Left lung (tissue), 10 donors: ENCODE measurements around the gene ARHGAP44. TPM values are rescaled to one million over a fixed set of nuclear protein-coding genes. Genes with fewer than 3 reads are reported as not detected.

Experiments
- ATAC-seq: fragments of 200-7000 bp; cut with Tn5 transposase; one replicate; pipeline ENCODE4 v1.9.1; 2020; ENCODE audit warnings: moderate library complexity
- DNase-seq, 4 donors: peaks; one replicate each; pipeline ENCODE4 v3.0.0-alpha.2; 2013 to 2020
- H3K27ac ChIP-seq, 2 donors: fragments of 200-600 bp; sonication (generic) in 1 of 2; one replicate each; pipeline versions ENCODE4 v1.5.0 to v1.8.0; 2020 to 2021
- H3K27me3 ChIP-seq, 2 donors: fragments of 200-600 bp; sonication (generic) in 1 of 2; one replicate each; pipeline versions ENCODE4 v1.5.0 to v1.8.0; 2020 to 2021
- H3K36me3 ChIP-seq, 2 donors: fragments of 200-600 bp; sonication (generic) in 1 of 2; one replicate each; pipeline versions ENCODE4 v1.5.0 to v1.8.0; 2020 to 2021
- H3K4me1 ChIP-seq, 2 donors: fragments of 200-600 bp; one replicate each; pipeline ENCODE4 v1.8.0; 2021
- H3K4me3 ChIP-seq, 2 donors: fragments of 200-600 bp; sonication (generic) in 1 of 2; one replicate each; pipeline versions ENCODE4 v1.5.0 to v1.8.0; 2020 to 2021; ENCODE audit warnings: mild to moderate bottlenecking in 1 of 2
- H3K9me3 ChIP-seq, 2 donors: fragments of 200-600 bp; sonication (generic) in 1 of 2; one replicate each; pipeline versions ENCODE4 v1.5.0 to v1.8.0; 2020 to 2021
- intact Hi-C, 2 donors: fragments of 100-400 bp; cut with DNase I; formaldehyde crosslinking; loops; one replicate each; pipeline versions ENCODE4 v1.11.2 to v1.14.2; 2022
- polyA plus RNA-seq, 6 donors: library from polyadenylated mRNA; unstranded; fragments of 120-200 nt; gene quantifications; one replicate each; pipeline ENCODE4 v1.2.1, GENCODE V29; 2013; ENCODE audit not compliant: insufficient read length in 6 of 6
- total RNA-seq, 2 donors: library from RNA; stranded (reverse); fragmentation: NEBNext Ultra II Directional; extraction: Animal tissue kit (Norgen Biotek cat#: 25700); gene quantifications; one replicate each; pipeline ENCODE4 v1.2.1, GENCODE V29; 2021
- TF ChIP-seq, protein P1 (sequence below), 2 donors: fragments of 200-600 bp; sonication (generic) in 1 of 2; IDR thresholded peaks; one replicate each; pipeline versions ENCODE4 v1.5.0 to v1.8.0; 2021; ENCODE audit warnings: antibody characterized with exemption in 2 of 2
- donor health status: DM: no; HTN: yes; CAD: no.
- donor health status: DM: no; HTN: no; CAD: no.

Gene ARHGAP44
- total and polyA plus RNA-seq, 8 donors: 13.1 to 43.6 (median 17.9) TPM

DNA sequence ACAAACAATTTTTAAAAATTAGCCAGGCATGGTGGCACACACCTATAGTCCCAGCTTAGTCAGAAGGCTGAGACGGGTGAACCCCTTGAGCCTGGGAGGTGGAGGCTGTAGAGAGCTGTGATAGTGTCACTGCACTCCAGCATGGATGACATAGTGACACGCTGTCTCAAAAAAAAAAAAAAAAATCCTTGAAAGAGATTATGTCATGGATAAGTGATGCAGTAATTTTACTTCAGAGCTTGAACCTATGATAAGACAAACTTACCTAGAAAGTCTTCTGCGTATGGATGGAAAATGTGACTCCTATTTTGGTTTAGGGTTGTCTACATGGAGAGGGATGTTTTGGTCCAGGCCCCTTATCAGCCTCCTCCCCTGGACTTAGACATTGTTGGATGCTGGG lies 176.7 kb downstream of the ARHGAP44 start:
- no peaks in the 10 kb centered on the region for H3K9me3 ChIP-seq
- DNase-seq (no peak), ATAC-seq (no peak)
- H3K4me1 ChIP-seq: no peaks in the 10 kb centered on the region
- intact Hi-C loops: no loop called here
- no peak overlapping the region for H3K27ac ChIP-seq
- TF ChIP-seq, protein P1, sequence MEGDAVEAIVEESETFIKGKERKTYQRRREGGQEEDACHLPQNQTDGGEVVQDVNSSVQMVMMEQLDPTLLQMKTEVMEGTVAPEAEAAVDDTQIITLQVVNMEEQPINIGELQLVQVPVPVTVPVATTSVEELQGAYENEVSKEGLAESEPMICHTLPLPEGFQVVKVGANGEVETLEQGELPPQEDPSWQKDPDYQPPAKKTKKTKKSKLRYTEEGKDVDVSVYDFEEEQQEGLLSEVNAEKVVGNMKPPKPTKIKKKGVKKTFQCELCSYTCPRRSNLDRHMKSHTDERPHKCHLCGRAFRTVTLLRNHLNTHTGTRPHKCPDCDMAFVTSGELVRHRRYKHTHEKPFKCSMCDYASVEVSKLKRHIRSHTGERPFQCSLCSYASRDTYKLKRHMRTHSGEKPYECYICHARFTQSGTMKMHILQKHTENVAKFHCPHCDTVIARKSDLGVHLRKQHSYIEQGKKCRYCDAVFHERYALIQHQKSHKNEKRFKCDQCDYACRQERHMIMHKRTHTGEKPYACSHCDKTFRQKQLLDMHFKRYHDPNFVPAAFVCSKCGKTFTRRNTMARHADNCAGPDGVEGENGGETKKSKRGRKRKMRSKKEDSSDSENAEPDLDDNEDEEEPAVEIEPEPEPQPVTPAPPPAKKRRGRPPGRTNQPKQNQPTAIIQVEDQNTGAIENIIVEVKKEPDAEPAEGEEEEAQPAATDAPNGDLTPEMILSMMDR (IDR thresholded peaks at IDR 0.05): no peak
- H3K27me3 ChIP-seq: no peaks in the 10 kb centered on the region
- no peak overlapping the region for H3K4me3 ChIP-seq
- peaks cover 0 to 4% of the 10 kb centered on the region in 2 donors for H3K36me3 ChIP-seq

DNA sequence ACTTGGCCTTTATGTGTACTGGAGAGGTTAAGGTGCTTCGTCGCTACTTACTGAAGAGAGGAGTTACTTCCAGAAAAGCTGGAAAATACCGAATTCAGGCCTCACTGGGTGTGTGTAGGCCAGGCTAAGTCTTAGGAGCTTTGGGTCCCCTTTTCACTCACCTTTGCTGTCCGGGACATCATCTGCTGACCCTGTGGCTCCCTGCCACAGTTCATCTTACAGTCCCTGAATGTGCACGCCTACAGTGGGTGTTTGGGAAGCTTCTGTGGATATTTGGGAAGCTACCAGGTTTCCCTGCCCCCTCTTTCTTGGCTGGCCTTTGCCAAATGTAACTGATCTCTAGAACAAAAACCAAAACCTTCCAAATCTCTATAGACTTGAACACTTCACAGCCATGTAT lies 177.1 kb downstream of the ARHGAP44 start:
- TF ChIP-seq, protein P1 (IDR thresholded peaks at IDR 0.05): no peak
- peaks cover 0 to 4% of the 10 kb centered on the region in 2 donors for H3K36me3 ChIP-seq

GRCh38 chr17:12967962-12968361 lies 178.7 kb downstream of the ARHGAP44 start:
- H3K9me3 ChIP-seq: no peaks in the 10 kb centered on the region
- H3K4me3 ChIP-seq: no peak overlapping the region
- ATAC-seq (no peak), DNase-seq (no peak)
- H3K27ac ChIP-seq: no peak overlapping the region
- intact Hi-C loops: no loop called here
- peaks cover 0 to 6% of the 10 kb centered on the region in 2 donors for H3K27me3 ChIP-seq
- H3K36me3 ChIP-seq: peaks cover 0 to 4% of the 10 kb centered on the region in 2 donors
- H3K4me1 ChIP-seq: no peaks in the 10 kb centered on the region
- TF ChIP-seq, protein P1 (IDR thresholded peaks at IDR 0.05): no peak

More for the DNA sequence above, 177.1 kb downstream of the ARHGAP44 start:
- no peaks in the 10 kb centered on the region for H3K27me3 ChIP-seq
- intact Hi-C loops: no loop called here
- no peaks in the 10 kb centered on the region for H3K4me1 ChIP-seq
- no peak overlapping the region for H3K27ac ChIP-seq
- DNase-seq (no peak), ATAC-seq (no peak)
- no peak overlapping the region for H3K4me3 ChIP-seq
- H3K9me3 ChIP-seq: no peaks in the 10 kb centered on the region

DNA sequence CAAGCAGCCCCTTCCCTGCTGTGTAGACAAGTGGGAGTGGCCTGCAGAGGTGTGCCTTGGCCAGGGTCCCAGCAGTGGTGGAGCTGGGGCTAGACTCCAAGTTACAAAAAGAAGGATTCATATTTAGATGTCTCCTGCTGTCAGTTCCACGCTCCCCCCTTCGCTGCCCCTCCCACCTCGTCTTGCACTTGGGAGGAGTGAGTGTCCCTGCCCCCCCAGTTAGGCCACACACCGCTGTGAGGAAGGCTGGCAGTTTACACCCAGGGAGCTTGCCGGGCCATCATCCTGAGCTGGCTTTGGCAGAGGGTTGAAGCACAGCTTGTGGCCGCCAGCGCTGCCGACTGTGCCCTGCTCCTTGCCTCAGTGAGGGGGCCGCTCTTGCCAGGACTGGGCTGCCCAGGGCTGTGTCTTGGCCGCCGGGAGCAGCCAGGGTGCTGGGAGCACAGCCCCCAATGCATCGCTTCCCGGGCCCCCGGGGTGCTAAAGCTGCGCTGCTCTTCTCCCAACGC lies 184.3 kb downstream of the ARHGAP44 start:
- H3K4me1 ChIP-seq: no peaks in the 10 kb centered on the region
- no peaks in the 10 kb centered on the region for H3K36me3 ChIP-seq
- peaks cover 0 to 26% of the 10 kb centered on the region in 2 donors for H3K27me3 ChIP-seq
- H3K9me3 ChIP-seq: no peaks in the 10 kb centered on the region
- ATAC-seq: peak; percentile 30
- H3K4me3 ChIP-seq: no peak overlapping the region
- TF ChIP-seq, protein P1 (IDR thresholded peaks at IDR 0.05): no peak
- no peak overlapping the region for H3K27ac ChIP-seq
- intact Hi-C loops: loop anchor here in 1 of 2 donors (10.0 kb wide), 1 partner anchor 639 kb away; no protein-coding TSS in a partner anchor
- DNase-seq: peak in 1 of 4 donors; percentile 6

GRCh38 chr17:12974005-12974531 lies 184.8 kb downstream of the ARHGAP44 start:
- no peaks in the 10 kb centered on the region for H3K36me3 ChIP-seq
- intact Hi-C loops: loop anchor here in 1 of 2 donors (10.0 kb wide), 1 partner anchor 639 kb away; no protein-coding TSS in a partner anchor
- ATAC-seq: peak; percentile 31

More at GRCh38 chr17:12974005-12974531, 184.8 kb downstream of the ARHGAP44 start:
- Histone ChIP-seq H3K9me3 (no peaks in the 10 kb centered on the region), H3K4me1 (no peaks in the 10 kb centered on the region), H3K27me3 (peaks cover 0 to 26% of the 10 kb centered on the region in 2 donors), H3K27ac (no peak overlapping the region), H3K4me3 (no peak overlapping the region)
- peak in 2 of 4 donors; percentile 23 to 31 for DNase-seq
- TF ChIP-seq, protein P1 (IDR thresholded peaks at IDR 0.05): no peak
